ENCODE results near the gene SLC11A2. TPM values are rescaled to one million over a fixed set of nuclear protein-coding genes. Genes with fewer than 3 reads are reported as not detected.

SLC11A2 gene
- total and polyA plus RNA-seq, 9 of the 15 experiments (the other 6 are each of a cell fraction or from before 2014, with no cell fraction given): 21.1 to 54.0 (median 32.9) TPM

DNA sequence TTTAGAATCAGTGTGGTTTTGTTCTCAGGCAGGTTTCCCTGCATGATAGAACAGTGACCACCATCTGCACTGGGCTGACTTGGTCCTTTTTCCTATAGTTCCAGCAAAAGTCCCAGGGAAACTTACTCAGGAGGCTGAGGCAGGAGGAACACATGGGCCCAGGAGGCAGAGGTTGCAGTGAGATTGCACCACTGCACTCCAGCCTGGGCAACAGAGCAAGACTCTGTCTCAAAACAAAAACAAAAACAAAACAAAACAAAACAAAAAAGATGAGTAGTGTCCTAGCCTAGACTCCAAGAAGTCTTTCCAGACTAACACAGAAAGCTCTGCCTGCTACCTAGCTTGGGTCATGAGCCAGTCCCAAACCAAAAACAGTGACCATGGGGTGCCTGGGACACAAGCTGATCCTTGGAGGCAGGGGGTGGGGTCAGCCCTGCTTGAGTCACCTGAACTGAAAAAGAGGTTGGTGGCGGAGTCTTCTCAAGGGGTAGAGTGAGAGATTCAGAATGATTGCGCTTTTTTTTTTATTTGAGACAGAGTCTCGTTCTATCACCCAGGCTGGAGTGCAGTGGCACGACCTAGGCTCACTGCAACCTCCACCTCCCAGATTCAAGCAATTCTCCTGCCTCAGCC is 7.4 kb upstream of the SLC11A2 start (continued):
- TF ChIP-seq KDM1A (IDR thresholded peaks at IDR 0.05): peak in 1 of 2 experiments; percentile 59; a peak in 1 of 4 replicates
- no peak for TF ChIP-seq PTBP1 (IDR thresholded peaks at IDR 0.05; ENCODE audit: low read depth, low read length)
- TF ChIP-seq ZNF140 (CRISPR knock-in tag; IDR thresholded peaks at IDR 0.05): no peak
- peak; percentile 50; the same call in 1 of the 2 replicates for TF ChIP-seq ZNF584 (CRISPR knock-in tag; IDR thresholded peaks at IDR 0.05; ENCODE audit: low read depth)
- TF ChIP-seq PCBP2 (IDR thresholded peaks at IDR 0.05; ENCODE audit: low read depth, low read length, poor library complexity, severe bottlenecking): no peak
- peak; percentile 54; the same call in 1 of the 2 replicates for TF ChIP-seq EP400 (IDR thresholded peaks at IDR 0.05)
- peak; percentile 55; the same call in 1 of the 2 replicates for TF ChIP-seq ZNF121 (CRISPR knock-in tag; conservative IDR thresholded peaks at IDR 0.05)
- TF ChIP-seq, protein P1, sequence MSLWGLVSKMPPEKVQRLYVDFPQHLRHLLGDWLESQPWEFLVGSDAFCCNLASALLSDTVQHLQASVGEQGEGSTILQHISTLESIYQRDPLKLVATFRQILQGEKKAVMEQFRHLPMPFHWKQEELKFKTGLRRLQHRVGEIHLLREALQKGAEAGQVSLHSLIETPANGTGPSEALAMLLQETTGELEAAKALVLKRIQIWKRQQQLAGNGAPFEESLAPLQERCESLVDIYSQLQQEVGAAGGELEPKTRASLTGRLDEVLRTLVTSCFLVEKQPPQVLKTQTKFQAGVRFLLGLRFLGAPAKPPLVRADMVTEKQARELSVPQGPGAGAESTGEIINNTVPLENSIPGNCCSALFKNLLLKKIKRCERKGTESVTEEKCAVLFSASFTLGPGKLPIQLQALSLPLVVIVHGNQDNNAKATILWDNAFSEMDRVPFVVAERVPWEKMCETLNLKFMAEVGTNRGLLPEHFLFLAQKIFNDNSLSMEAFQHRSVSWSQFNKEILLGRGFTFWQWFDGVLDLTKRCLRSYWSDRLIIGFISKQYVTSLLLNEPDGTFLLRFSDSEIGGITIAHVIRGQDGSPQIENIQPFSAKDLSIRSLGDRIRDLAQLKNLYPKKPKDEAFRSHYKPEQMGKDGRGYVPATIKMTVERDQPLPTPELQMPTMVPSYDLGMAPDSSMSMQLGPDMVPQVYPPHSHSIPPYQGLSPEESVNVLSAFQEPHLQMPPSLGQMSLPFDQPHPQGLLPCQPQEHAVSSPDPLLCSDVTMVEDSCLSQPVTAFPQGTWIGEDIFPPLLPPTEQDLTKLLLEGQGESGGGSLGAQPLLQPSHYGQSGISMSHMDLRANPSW (CRISPR knock-in tag; IDR thresholded peaks at IDR 0.05): no peak
- TF ChIP-seq SMARCA5 (IDR thresholded peaks at IDR 0.05): 0 out of 2 replicates have a peak, but pooled peaks have one; percentile 40
- TF ChIP-seq NR2F6 (CRISPR knock-in tag; IDR thresholded peaks at IDR 0.05): no peak
- TF ChIP-seq TRIM24 (IDR thresholded peaks at IDR 0.05): 0 out of 4 replicates have a peak, but pooled peaks of 1 of the 2 experiments have one; percentile 14
- TF ChIP-seq SMAD4 (CRISPR knock-in tag; conservative IDR thresholded peaks at IDR 0.05): 0 out of 2 replicates have a peak, but pooled peaks have one; percentile 25
- TF ChIP-seq SMARCE1 (IDR thresholded peaks at IDR 0.05): 0 out of 2 replicates have a peak, but pooled peaks have one; percentile 9
- no peak for TF ChIP-seq HSF4 (CRISPR knock-in tag; IDR thresholded peaks at IDR 0.05; ENCODE audit: borderline replicate concordance)
- peak; percentile 10; the same call in 1 of the 2 replicates for TF ChIP-seq CEBPB (tag; IDR thresholded peaks at IDR 0.05)
- TF ChIP-seq NFRKB (IDR thresholded peaks at IDR 0.05; ENCODE audit: low read depth): peak; percentile 20; the same call in 1 of the 2 replicates
- TF ChIP-seq NR2C1 (IDR thresholded peaks at IDR 0.05): 0 out of 2 replicates have a peak, but pooled peaks have one; percentile 8
- TF ChIP-seq NR2C1 (tag; IDR thresholded peaks at IDR 0.05): no peak
- TF ChIP-seq, protein P2, sequence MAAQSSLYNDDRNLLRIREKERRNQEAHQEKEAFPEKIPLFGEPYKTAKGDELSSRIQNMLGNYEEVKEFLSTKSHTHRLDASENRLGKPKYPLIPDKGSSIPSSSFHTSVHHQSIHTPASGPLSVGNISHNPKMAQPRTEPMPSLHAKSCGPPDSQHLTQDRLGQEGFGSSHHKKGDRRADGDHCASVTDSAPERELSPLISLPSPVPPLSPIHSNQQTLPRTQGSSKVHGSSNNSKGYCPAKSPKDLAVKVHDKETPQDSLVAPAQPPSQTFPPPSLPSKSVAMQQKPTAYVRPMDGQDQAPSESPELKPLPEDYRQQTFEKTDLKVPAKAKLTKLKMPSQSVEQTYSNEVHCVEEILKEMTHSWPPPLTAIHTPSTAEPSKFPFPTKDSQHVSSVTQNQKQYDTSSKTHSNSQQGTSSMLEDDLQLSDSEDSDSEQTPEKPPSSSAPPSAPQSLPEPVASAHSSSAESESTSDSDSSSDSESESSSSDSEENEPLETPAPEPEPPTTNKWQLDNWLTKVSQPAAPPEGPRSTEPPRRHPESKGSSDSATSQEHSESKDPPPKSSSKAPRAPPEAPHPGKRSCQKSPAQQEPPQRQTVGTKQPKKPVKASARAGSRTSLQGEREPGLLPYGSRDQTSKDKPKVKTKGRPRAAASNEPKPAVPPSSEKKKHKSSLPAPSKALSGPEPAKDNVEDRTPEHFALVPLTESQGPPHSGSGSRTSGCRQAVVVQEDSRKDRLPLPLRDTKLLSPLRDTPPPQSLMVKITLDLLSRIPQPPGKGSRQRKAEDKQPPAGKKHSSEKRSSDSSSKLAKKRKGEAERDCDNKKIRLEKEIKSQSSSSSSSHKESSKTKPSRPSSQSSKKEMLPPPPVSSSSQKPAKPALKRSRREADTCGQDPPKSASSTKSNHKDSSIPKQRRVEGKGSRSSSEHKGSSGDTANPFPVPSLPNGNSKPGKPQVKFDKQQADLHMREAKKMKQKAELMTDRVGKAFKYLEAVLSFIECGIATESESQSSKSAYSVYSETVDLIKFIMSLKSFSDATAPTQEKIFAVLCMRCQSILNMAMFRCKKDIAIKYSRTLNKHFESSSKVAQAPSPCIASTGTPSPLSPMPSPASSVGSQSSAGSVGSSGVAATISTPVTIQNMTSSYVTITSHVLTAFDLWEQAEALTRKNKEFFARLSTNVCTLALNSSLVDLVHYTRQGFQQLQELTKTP (IDR thresholded peaks at IDR 0.05; ENCODE audit: low read depth in 1 of 2, partially characterized antibody in 2 of 2): no peak
- 0 out of 2 replicates have a peak, but pooled peaks have one; percentile 9 for TF ChIP-seq DPF2 (IDR thresholded peaks at IDR 0.05)
